ENCODE data around the gene ERVH48-1.
"Not testable (repeated sequence)": the region's sequence is repeated elsewhere in the genome, so short reads cannot be mapped to it uniquely, and the experiment has no call there.

ERVH48-1 gene

GRCh38 chr21:42925114-42925926 is at the start of gene ERVH48-1:
ERVH48-1 (minus strand) TSS chr21:42925630; CDS start chr21:42919006, 6,624 bp downstream.
- no peak for DNase-seq

DNA sequence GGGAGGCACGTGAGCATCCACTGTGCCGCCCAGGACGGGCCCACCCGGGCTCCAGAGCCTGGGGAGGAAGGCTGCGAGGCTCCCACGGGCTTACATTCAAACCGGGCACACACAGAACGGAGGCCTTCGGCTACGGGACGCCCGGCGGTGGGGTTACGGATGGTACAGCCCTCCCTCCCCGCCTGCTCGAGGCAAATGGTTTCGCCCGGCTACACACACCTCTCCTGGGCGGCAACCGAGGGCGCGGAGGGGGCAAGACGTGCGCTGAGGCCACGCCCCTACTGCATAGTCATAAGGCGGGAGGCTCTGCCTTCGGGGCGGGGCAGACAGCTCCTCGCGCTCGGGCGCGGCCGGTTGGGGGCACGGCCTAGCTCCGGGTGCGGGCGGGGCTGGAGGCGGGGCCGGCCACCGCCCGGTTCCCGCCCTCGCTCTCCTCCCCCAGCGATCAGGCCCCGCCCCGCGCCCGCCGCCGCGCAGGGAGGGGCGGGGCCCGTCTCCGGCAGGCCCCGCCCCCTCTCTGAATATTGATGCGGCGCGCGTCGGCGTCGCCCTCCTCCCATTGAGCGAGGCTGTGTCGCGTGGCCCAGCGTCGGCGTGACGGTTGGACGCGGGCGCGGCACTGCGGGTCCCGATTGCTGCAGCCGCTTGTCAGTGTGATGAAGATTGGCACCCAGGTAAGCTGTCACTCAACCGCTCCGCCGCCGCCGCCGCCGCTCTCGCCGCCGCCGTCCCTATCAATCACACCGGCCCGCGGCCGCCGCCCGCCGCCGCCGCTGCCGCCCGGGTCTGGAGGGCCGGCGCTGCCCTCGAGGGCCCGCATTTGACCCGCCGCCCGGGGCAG is 48.8 kb upstream of the ERVH48-1 start, which contains the start of gene PKNOX1:
PKNOX1 (plus strand) TSS at position 572 of the 841 bp plus-strand sequence. CDS start 29,820 bp downstream, outside the sequence.
- peak; percentile 98 for DNase-seq

- DNase-seq, result no peak
These were observed 48.0 kb upstream of the ERVH48-1 start for GRCh38 chr21:42973309-42973990.

GRCh38 chr21:42971897-42972275 is 46.5 kb upstream of the ERVH48-1 start:
- no peak for DNase-seq

- DNase-seq, result no peak
These were observed 45.7 kb upstream of the ERVH48-1 start for GRCh38 chr21:42970946-42971653.

DNA sequence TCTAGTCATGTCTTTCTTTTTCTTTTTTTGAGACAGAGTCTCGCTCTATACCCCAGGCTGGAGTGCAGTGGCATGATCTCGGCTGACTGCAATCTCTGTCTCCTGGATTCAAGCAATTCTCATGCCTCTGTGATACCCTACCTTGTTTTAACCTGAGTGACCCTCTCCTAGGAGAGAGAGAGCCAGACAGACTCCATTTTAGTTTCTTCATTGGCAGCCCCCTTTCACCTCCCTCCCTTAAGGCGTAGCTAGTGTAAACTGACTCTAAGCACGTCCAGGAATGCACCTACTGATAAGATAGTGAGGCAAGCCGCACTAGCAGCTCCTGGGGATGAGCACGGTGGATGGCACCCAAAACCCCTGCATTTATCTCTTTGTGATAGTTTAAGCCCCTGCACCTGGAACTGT is 43.8 kb upstream of the ERVH48-1 start:
- DNase-seq, result no peak

GRCh38 chr21:42967616-42968015 is 42.2 kb upstream of the ERVH48-1 start:
- DNase-seq, result not testable (repeated sequence)

- DNase-seq, result no peak
These were observed 39.8 kb upstream of the ERVH48-1 start for GRCh38 chr21:42965211-42965560.

DNA sequence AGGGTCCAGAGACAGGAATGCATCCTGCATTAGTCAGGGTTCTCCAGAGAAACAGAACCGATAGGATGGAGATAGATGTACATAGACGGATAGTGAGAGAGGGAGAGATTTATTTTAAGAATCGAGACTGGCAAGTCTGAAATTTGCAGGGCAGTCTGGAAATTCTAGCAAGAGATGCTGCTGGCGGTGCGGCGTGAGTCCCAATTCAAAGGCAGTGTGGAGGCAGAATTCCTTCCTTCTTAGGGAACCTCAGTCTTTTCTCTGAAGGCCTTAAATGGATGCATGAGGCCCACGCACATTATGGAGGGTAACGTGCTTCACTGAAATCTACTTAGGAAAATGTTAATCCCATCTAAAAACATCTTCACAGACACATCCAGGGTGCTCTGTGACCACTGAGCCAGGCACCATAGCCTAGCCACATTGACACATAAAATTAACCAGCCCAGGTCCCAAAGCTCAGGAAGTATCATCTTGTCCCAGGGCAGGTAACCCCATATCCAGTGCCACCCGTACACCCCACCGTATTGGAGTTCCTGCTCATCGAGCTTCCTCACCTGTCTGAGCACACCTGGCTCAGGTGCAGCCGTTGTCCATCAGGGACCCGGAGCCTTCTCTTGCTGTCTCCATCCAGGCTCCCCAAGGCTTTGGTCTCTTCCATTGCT is 39.2 kb upstream of the ERVH48-1 start:
- no peak for DNase-seq

DNA sequence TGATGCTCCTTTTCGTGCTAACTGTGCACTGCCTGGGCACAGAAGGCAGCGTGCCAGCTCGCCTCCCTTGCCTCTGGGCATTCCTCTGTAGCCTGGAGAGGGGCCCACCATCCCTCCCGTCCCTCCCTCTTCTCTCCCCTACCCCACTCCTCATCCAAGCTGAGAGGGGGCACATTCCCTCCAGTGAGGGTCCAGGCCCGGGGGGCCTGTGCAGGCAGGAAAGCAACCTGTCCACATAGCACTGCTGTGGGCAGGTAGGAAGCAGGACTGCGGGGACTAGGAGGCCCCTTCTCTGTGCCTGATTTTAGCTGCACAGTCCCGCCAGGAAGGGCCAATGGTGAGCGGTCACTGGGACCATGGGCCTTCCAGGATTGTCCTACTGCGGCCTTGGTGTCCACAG is 38.7 kb upstream of the ERVH48-1 start:
- DNase-seq, result no peak

DNA sequence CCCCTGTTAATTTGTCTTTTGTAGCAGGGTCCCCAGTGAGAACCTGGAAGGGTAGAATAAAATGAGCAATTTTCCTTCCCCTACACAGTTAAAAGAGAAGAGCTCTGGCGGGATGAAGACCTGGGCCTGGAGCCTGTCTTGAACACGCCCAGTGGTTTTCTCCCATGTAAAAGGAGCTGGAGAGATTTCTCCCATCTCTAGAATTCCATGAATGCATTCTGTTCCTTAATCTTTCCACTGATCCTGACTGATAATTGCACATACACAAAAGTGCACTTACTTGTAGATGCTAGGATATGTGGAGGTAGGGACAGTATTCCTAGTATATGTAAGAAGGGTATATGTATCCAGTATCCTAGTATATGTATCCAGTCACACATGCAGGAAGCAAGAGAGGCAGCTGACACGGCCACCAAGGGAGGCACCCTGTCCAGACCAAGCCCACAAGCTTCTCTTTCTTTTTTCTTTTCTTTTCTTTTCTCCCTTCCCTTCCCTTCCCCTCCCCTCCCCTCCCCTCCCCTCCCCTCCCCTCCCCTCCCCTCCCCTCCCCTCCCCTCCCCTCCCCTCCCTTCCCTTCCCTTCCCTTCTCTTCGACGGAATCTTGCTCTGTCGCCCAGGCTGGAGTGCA is 37.1 kb upstream of the ERVH48-1 start:
- DNase-seq, result no peak

GRCh38 chr21:42959728-42960127 is 34.3 kb upstream of the ERVH48-1 start:
- no peak for DNase-seq

GRCh38 chr21:42958122-42958521 is 32.7 kb upstream of the ERVH48-1 start:
- DNase-seq, result not testable (repeated sequence)

- no peak for DNase-seq
These were observed 31.6 kb upstream of the ERVH48-1 start for GRCh38 chr21:42956824-42957630.

DNA sequence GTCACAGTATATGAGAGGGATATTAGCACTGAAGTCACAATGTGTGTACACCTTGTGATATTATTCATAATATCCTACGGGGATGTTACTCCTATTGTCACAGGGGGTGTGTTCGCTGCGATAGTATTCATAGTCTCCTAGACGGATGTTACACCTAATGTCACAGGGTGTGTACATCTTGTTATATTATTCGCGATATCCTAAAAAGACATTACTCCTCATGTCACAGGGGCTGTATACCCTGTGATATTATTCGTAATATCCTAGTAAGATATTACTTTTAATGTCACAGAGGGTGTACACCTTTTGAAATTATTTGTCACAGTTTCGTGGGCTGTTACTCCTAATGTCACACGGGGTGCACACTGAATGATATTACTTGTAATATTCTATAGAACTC is 25.8 kb upstream of the ERVH48-1 start:
- not testable (repeated sequence) for DNase-seq

- not testable (repeated sequence) for DNase-seq
These were observed 23.8 kb upstream of the ERVH48-1 start for GRCh38 chr21:42949094-42949755.

GRCh38 chr21:42942244-42942643 is 16.8 kb upstream of the ERVH48-1 start:
- DNase-seq, result no peak

DNA sequence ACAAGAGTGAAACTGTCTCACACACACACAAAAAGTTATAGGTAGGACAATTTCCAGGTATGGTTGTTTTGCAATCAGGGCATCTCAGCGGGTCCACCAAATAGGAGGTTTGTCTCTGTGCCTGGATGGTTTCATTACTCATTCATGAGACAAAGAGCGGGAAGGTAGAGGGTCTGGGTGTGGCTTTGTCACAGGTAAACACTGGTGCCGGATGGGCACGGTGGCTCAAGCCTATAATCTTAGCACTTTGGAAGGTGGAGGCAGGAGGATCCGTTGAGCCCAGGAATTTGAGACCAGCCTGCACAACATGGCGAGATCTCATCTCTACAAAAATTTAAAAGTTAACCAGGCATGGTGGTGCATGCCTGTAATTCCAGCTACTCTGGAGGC is 16.3 kb upstream of the ERVH48-1 start:
- DNase-seq, result no peak

DNA sequence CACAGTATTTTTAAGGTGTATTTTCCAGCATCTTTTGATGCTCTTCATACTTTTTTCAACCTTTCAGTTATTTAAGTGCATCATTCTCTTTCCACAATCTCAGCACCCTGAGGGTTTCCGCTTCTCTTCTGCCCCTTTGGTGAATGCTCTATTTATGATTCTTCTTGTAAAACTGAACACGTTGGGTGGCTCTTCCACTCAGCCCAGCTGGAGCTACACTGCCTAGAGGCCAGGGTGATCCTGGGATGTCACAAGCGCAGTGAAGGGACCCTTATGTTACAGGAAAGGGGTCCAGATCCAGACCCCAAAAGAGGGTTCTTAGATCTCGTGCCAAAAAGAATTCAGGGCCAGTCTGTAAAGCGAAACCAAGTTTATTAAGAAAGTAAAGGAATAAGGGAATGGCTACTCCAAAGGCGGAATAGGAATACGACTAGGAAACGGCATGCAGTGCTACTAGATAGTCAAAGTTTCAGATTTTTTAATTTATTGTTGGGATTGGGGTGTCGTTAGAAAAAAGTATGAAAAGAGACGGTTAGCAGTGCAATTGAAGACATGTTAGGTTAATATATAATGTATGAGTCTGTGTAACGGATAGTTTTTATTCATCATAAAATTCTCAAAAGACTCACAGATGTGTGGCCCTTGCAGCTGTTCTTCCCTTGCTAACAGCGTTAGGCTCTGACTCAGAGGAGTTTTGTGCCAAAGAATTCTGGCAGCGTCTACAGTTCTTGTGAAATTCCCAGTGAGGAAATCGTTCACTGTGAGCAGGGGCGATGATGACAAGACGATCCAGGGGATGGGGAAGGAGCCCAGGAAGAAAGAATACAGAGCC is 14.4 kb upstream of the ERVH48-1 start:
- DNase-seq, result peak; percentile 77
